Measurements from ENCODE around the gene METAP2.

METAP2 gene

GRCh38 chr12:95553197-95553943 lies 79.4 kb downstream of the METAP2 start:
- no peak for DNase-seq

GRCh38 chr12:95554532-95555071 lies 80.7 kb downstream of the METAP2 start:
- DNase-seq: no peak

GRCh38 chr12:95557625-95558024 lies 83.7 kb downstream of the METAP2 start:
- DNase-seq: no peak

All from NCI-H1417 treated with DMSO at 0.1 percent for 48 hours (cell line).